Neural cell (in vitro differentiated cells): ENCODE results near the gene DCHS2. TPM values are rescaled to one million over a fixed set of nuclear protein-coding genes. Genes with fewer than 3 reads are reported as not detected.

Source experiments
- H2AFZ ChIP-seq: fragments of 200-600, 300-800 bp; sonication (generic), shearing (Covaris generic); 2 replicates; pipeline ENCODE4 v1.6.0; 2014; ENCODE audit warnings: low read depth, mild to moderate bottlenecking, antibody characterized with exemption, low read length, moderate library complexity
- H3F3A ChIP-seq: fragments of 200-600 bp; shearing (Covaris generic); 2 replicates; pipeline ENCODE4 v1.6.1; 2016; ENCODE audit warnings: mild to moderate bottlenecking, moderate library complexity, mixed read lengths, antibody characterized with exemption, low read length; ENCODE audit not compliant: insufficient read depth, poor library complexity, severe bottlenecking
- H3K27ac ChIP-seq: fragments of 200-600, 300-800 bp; sonication (generic), shearing (Covaris generic); 2 replicates; pipeline ENCODE4 v1.5.1; 2014; ENCODE audit warnings: mild to moderate bottlenecking, low read length, moderate library complexity
- H3K27me3 ChIP-seq: fragments of 300-800, 200-600 bp; sonication (generic), shearing (Covaris generic); 2 replicates; pipeline ENCODE4 v1.6.0; 2014; ENCODE audit warnings: mild to moderate bottlenecking, low read depth, low read length, moderate library complexity; ENCODE audit not compliant: insufficient read depth
- H3K36me3 ChIP-seq: fragments of 300-800, 200-600 bp; sonication (generic), shearing (Covaris generic); 2 replicates; pipeline ENCODE4 v1.5.1; 2014; ENCODE audit warnings: mild to moderate bottlenecking, antibody characterized with exemption, low read length, moderate library complexity; ENCODE audit not compliant: insufficient read depth
- H3K4me2 ChIP-seq: fragments of 300-800, 200-600 bp; sonication (generic), shearing (Covaris generic); 2 replicates; pipeline ENCODE4 v1.6.0; 2014; ENCODE audit warnings: mild to moderate bottlenecking, low read length
- H3K4me3 ChIP-seq: fragments of 300-800, 200-600 bp; sonication (generic), shearing (Covaris generic); 2 replicates; pipeline ENCODE4 v1.5.1; 2014; ENCODE audit warnings: mild to moderate bottlenecking, low read length, moderate library complexity
- H3K79me2 ChIP-seq: fragments of 200-600 bp; shearing (Covaris generic); replicated peaks from 2 replicates; pipeline ENCODE4 v1.6.0; 2014; ENCODE audit warnings: mild to moderate bottlenecking, low read length, moderate library complexity; ENCODE audit not compliant: insufficient read depth
- H3K9ac ChIP-seq: fragments of 300-800, 200-600 bp; sonication (generic), shearing (Covaris generic); 2 replicates; pipeline ENCODE4 v1.6.1; 2016; ENCODE audit warnings: mild to moderate bottlenecking, low read length, mixed read lengths
- H3K9me2 ChIP-seq: fragments of 200-600 bp; shearing (Covaris generic); 2 replicates; pipeline ENCODE4 v1.6.1; 2016; ENCODE audit warnings: mild to moderate bottlenecking, low read length, mixed read lengths; ENCODE audit not compliant: insufficient read depth
- H3K9me3 ChIP-seq: fragments of 200-600, 300-800 bp; sonication (generic), shearing (Covaris generic); 2 replicates; pipeline ENCODE4 v1.6.1; 2016; ENCODE audit warnings: mild to moderate bottlenecking, mixed run types, low read length, moderate library complexity, mixed read lengths
- H4K20me1 ChIP-seq: fragments of 200-600 bp; shearing (Covaris generic); 2 replicates; pipeline ENCODE4 v1.6.1; 2016; ENCODE audit warnings: mild to moderate bottlenecking, mixed run types; ENCODE audit not compliant: insufficient read depth
- EP300 ChIP-seq: fragments of 450-650 bp; conservative IDR thresholded peaks from 2 replicates; pipeline ENCODE4 v1.6.1; 2014; ENCODE audit warnings: antibody characterized with exemption, mild to moderate bottlenecking, moderate library complexity; ENCODE audit not compliant: poor library complexity, severe bottlenecking
- EZH2 ChIP-seq: fragments of 200-600, 300-800 bp; shearing (Covaris generic), sonication (generic); IDR thresholded peaks from 2 replicates; pipeline ENCODE4 v1.6.1; 2014; ENCODE audit warnings: antibody characterized with exemption, low read length, borderline replicate concordance, mild to moderate bottlenecking; ENCODE audit not compliant: insufficient read depth, poor library complexity, severe bottlenecking
- MXI1 ChIP-seq: fragments of 450-650 bp; conservative IDR thresholded peaks from 2 replicates; pipeline ENCODE4 v1.6.1; 2014; ENCODE audit warnings: antibody characterized with exemption, mild to moderate bottlenecking; ENCODE audit not compliant: poor library complexity, severe bottlenecking
- POLR2AphosphoS5 ChIP-seq: IDR thresholded peaks from 2 replicates; pipeline ENCODE4 v1.6.1; 2012
- RAD21 ChIP-seq: fragments of 450-650 bp; conservative IDR thresholded peaks from 2 replicates; pipeline ENCODE4 v1.6.1; 2014; ENCODE audit warnings: antibody characterized with exemption, mild to moderate bottlenecking, moderate library complexity
- SMC3 ChIP-seq: fragments of 450-650 bp; conservative IDR thresholded peaks from 2 replicates; pipeline ENCODE4 v1.6.1; 2014; ENCODE audit warnings: antibody characterized with exemption, mild to moderate bottlenecking, moderate library complexity; ENCODE audit not compliant: poor library complexity
- TAF1 ChIP-seq: IDR thresholded peaks from 2 replicates; pipeline ENCODE4 v1.6.1; 2012; ENCODE audit warnings: low read depth
- polyA plus RNA-seq: library from polyadenylated mRNA; depleted of rRNA; stranded (reverse); fragments of >200 nt; gene quantifications from 2 replicates; pipeline ENCODE4 v1.2.3, GENCODE V29; 2014
- TF ChIP-seq, protein P1 (sequence below): IDR thresholded peaks from 2 replicates; pipeline ENCODE4 v1.6.1; 2012; ENCODE audit warnings: borderline replicate concordance
- TF ChIP-seq, protein P2 (sequence below): fragments of 450-650 bp; IDR thresholded peaks from 2 replicates; pipeline ENCODE4 v1.5.1; 2014; ENCODE audit warnings: antibody characterized with exemption, mild to moderate bottlenecking, moderate library complexity; ENCODE audit not compliant: poor library complexity, severe bottlenecking

Gene DCHS2
- polyA plus RNA-seq, 1 donor from 2014 or later = 1.6 TPM

DNA sequence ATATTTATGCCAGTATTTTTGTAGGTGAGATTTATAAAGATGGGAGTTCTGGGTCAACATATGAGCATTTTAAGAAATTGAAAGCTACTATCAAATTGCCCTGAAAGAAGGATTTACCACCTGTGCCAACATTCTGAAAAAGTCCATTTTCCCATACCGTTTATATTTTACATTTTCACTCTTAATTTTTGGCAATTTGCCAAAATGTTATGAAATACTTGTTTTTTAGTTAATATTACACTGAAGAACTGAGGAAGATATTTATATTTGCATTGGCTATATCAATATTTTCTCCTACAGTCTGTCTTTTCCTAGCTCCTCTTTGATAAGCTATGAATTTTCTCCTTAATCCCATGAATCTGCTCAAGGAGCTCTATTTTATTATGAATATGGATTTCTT, 52.4 kb downstream of the DCHS2 start:
- H2AFZ ChIP-seq = no peak overlapping the region
- no peak overlapping the region for H3K27ac ChIP-seq
- no peaks in the 10 kb centered on the region for H3K36me3 ChIP-seq
- no peak overlapping the region for H3K9ac ChIP-seq
- H4K20me1 ChIP-seq = no peaks in the 10 kb centered on the region
- H3K27me3 ChIP-seq = no peaks in the 10 kb centered on the region
- no peaks in the 10 kb centered on the region for H3F3A ChIP-seq
- H3K4me2 ChIP-seq = no peak overlapping the region
- TF ChIP-seq TAF1 = no peak
- no peak for TF ChIP-seq MXI1
- TF ChIP-seq, protein P1, sequence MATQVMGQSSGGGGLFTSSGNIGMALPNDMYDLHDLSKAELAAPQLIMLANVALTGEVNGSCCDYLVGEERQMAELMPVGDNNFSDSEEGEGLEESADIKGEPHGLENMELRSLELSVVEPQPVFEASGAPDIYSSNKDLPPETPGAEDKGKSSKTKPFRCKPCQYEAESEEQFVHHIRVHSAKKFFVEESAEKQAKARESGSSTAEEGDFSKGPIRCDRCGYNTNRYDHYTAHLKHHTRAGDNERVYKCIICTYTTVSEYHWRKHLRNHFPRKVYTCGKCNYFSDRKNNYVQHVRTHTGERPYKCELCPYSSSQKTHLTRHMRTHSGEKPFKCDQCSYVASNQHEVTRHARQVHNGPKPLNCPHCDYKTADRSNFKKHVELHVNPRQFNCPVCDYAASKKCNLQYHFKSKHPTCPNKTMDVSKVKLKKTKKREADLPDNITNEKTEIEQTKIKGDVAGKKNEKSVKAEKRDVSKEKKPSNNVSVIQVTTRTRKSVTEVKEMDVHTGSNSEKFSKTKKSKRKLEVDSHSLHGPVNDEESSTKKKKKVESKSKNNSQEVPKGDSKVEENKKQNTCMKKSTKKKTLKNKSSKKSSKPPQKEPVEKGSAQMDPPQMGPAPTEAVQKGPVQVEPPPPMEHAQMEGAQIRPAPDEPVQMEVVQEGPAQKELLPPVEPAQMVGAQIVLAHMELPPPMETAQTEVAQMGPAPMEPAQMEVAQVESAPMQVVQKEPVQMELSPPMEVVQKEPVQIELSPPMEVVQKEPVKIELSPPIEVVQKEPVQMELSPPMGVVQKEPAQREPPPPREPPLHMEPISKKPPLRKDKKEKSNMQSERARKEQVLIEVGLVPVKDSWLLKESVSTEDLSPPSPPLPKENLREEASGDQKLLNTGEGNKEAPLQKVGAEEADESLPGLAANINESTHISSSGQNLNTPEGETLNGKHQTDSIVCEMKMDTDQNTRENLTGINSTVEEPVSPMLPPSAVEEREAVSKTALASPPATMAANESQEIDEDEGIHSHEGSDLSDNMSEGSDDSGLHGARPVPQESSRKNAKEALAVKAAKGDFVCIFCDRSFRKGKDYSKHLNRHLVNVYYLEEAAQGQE = no peak
- no peak for TF ChIP-seq POLR2AphosphoS5
- TF ChIP-seq EZH2 = no peak
- no peak for TF ChIP-seq EP300
- no peaks in the 10 kb centered on the region for H3K79me2 ChIP-seq
- no peaks in the 10 kb centered on the region for H3K9me3 ChIP-seq
- H3K4me3 ChIP-seq = no peak overlapping the region
- H3K9me2 ChIP-seq = no peaks in the 10 kb centered on the region

DNA sequence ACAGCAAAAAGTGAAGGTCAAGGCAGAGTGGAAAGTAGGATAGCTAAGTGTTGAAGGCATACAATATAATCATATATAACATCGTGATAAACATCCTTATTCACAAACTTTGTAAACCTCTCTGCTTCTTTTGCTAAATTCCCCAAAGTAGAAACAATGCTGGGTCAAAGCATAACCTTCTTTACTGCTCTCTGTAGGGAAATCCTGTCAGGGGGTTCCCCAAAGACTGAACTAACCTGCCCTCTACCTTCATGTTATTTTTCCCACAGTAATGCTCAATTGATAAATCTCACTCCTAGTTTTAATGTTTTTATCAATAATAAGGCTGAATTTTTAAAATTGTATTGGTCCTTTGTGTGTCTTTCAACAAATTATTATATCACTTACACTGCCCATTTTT, 55.7 kb downstream of the DCHS2 start:
- H3K4me2 ChIP-seq = no peak overlapping the region
- TF ChIP-seq, protein P1 = no peak
- no peak for TF ChIP-seq TAF1
- TF ChIP-seq MXI1 = no peak
- H3K27ac ChIP-seq = no peak overlapping the region
- no peak overlapping the region for H2AFZ ChIP-seq
- H3K9me3 ChIP-seq = no peaks in the 10 kb centered on the region
- no peaks in the 10 kb centered on the region for H3F3A ChIP-seq
- H3K36me3 ChIP-seq = no peaks in the 10 kb centered on the region
- H3K9ac ChIP-seq = no peak overlapping the region
- H3K27me3 ChIP-seq = no peaks in the 10 kb centered on the region
- no peaks in the 10 kb centered on the region for H3K79me2 ChIP-seq
- H3K4me3 ChIP-seq = no peak overlapping the region
- H4K20me1 ChIP-seq = no peaks in the 10 kb centered on the region
- H3K9me2 ChIP-seq = no peaks in the 10 kb centered on the region

DNA sequence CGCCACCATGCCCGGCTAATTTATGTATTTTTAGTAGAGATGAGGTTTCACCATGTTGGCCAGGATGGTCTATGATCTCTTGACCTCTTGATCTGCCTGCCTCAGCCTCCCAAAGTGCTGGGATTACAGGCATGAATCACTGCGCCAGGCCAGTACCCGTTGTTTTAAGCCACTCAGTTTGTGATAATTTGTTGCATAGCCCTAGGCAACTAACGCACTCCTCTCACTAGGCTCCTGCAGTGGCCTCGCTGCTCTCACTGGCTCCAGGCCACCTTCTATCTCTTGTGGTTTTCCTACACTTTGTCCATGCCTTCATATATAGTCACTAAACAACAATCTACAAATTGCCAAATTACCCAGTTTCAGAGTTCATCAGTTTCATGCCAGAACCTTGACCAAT, 58.1 kb downstream of the DCHS2 start:
- Histone ChIP-seq H3K27ac (no peak overlapping the region), H3K27me3 (no peaks in the 10 kb centered on the region), H3K4me3 (no peak overlapping the region), H3K36me3 (no peaks in the 10 kb centered on the region), H3K79me2 (no peaks in the 10 kb centered on the region), H3F3A (no peaks in the 10 kb centered on the region), H2AFZ (no peak overlapping the region), H3K9ac (no peak overlapping the region), H3K4me2 (no peak overlapping the region), H3K9me2 (no peaks in the 10 kb centered on the region), H3K9me3 (no peaks in the 10 kb centered on the region), H4K20me1 (no peaks in the 10 kb centered on the region)
- TF ChIP-seq EP300 = no peak
- TF ChIP-seq EZH2 = no peak
- no peak for TF ChIP-seq MXI1
- TF ChIP-seq, protein P1 = no peak
- TF ChIP-seq SMC3 = no peak
- no peak for TF ChIP-seq TAF1
- no peak for TF ChIP-seq RAD21
- TF ChIP-seq, protein P2, sequence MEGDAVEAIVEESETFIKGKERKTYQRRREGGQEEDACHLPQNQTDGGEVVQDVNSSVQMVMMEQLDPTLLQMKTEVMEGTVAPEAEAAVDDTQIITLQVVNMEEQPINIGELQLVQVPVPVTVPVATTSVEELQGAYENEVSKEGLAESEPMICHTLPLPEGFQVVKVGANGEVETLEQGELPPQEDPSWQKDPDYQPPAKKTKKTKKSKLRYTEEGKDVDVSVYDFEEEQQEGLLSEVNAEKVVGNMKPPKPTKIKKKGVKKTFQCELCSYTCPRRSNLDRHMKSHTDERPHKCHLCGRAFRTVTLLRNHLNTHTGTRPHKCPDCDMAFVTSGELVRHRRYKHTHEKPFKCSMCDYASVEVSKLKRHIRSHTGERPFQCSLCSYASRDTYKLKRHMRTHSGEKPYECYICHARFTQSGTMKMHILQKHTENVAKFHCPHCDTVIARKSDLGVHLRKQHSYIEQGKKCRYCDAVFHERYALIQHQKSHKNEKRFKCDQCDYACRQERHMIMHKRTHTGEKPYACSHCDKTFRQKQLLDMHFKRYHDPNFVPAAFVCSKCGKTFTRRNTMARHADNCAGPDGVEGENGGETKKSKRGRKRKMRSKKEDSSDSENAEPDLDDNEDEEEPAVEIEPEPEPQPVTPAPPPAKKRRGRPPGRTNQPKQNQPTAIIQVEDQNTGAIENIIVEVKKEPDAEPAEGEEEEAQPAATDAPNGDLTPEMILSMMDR = no peak
